SIG-M5 treated with dmso at 0.1 percent for 504 hours (cell line): ENCODE data around the gene USP12.
"Not testable (repeated sequence)": the region's sequence is repeated elsewhere in the genome, so short reads cannot be mapped to it uniquely, and the experiment has no call there.

Experiments used
- DNase-seq: peaks from one replicate; lab custom pipeline; 2025; ENCODE audit not compliant: unreplicated experiment; lab: John Stamatoyannopoulos, UW

USP12 gene

DNA sequence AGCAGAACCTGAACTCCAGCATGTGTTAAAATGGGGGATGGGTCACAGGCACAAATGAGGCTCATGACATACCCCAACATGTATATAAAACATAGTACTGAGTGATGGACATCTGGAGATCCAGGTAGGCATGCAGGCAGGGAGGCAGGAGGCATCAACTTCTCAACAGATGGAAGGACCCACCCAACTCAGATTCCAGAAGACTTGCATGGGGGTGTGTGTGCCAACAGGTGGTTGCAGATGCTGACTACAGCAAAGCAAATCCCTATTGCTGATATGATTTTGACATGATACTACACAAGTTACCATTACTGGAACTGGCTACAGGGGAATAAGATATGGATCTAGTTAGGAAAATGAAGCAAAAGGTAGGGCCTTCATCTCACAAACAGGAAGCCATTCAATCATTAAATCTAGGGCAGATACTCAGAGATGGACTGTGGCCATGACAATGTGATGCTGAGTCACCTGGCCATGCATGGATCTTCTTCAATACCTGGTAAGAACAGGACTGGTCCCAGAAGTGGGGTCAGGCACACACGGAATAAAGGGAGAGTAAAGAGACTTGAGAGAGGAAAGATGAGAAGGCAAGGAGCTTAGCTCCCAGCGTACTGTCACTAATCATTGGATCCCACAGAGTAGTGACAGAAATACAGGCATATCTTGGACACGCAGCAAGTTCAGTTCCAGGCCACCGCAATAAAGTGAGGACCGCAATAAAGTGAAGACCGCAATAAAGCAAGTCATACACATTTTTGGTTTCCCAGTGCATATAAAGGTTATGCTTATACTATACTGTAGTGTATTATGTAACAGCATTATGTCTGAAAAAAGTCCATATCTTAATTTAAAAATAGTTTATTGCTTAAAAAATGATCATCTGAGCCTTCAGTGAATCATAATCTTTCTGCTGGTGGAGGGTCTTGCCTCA, 91.3 kb downstream of the USP12 start:
- DNase-seq, result no peak

DNA sequence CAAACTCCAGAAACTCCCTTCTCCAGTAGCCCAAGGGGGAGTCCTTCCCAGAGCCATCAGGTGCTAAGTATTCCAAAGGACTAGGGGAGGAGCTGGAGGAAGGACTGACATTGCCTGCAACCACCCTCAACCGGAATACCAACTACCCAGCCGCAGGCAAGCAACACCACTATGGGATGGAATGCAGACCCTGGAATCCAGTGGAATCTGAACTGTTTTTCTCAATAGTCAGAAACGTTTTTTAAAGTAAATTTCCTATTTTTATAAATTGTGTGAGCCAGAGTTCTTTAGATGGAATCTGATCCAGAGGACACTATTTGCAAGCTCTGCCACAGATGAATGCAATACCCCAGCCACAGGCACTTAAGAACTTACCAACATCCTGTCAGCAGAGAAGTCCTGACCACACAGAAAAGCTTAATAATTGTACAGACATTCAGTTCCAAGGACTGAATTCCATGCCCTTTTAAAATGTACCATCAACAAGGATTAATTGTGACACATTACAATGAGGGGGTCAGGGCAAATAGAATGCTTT, 92.1 kb downstream of the USP12 start:
- no peak for DNase-seq

DNA sequence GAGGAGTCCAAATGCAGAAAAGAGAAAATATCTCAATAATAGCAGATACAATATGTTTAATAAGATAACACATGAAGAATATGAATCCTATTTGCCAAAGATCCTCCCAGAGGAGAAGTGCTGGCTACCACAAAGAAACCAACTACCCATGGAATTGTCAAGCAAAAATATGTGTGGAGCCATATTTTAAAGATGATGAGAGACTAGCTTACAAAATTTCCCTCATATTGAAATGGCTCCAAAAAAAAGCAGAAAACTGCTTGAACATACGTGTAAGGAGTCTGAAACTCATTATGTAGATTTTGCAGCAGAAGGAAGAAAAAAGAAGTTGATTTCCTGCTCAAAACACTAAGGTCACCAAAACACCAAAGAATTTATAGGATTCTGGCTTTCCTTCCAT, 94.2 kb downstream of the USP12 start:
- no peak for DNase-seq

DNA sequence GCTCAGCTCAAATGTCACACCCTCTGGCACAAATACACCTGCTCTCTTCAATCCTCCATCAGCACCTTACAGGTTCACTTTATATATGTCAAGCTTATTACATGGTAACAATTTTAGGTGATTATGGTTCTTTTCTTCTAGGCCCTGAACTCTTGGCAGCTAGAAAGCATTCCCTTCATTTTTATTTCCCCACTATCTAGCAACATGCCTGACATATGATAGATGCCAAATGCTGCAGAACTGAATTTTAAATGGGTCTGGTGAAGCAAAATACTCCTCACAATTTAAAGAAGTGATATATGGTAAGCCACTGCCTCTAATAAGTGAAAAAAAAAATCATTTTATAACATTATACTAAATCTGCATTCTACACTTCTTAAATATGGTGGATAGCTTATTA, 95.2 kb downstream of the USP12 start:
- no peak for DNase-seq

DNA sequence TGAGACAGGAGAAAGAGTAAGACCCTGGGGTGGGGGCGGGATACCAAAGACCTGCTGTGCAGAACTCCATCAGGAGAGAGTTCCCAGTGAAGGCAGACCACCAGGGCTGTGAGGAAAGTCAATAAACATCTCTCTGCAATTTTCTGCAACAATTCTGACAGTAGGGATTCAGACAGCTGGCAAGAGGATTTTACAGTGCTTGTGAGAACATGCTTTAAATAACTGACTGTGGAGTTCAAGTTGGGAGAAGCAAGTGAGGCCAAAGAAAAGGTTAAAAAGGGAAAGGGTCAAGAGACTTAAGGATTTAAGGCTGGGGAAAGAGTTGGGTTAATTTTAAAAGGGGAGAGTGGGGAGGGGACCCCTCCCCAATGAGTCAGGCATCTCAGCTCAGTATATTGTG, 98.4 kb downstream of the USP12 start:
- DNase-seq, result no peak

DNA sequence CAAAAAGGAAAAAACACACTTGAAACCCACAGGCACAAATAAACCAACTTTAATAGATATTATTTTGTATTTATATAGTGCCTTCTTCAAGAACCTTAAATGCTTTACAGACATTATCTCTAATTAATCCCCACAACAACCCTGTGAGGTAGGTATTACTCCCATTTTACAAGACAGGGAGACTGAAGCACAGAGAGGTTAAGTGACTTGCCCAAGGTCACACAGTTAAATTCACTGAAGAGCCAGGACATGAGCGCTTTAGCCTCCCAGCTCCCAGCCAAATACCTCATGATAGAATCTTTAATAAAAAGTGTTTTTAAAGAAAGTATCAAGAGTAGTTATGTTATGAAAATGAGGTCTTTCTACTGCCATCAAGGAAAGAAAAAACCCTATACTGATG, 105.5 kb downstream of the USP12 start:
- DNase-seq, result not testable (repeated sequence)

DNA sequence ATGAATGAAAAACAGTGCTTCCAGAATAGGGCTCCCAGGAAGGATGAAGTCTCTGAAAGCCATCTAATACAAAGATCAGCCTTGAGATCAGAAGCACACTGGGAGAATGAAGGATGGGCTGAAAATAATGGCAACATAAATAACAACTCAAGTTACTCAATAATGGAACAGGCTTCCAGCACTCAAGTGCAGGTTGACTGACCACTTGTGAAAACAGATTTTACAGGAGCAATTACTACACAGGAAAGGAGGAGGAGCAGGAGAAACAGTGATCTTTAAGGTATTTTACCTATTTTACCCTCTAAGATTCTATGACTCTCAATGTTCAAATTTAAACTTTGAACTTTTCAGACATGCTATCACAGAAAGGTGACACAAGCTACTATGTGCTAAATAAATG, 106.0 kb downstream of the USP12 start:
- DNase-seq, result no peak

DNA sequence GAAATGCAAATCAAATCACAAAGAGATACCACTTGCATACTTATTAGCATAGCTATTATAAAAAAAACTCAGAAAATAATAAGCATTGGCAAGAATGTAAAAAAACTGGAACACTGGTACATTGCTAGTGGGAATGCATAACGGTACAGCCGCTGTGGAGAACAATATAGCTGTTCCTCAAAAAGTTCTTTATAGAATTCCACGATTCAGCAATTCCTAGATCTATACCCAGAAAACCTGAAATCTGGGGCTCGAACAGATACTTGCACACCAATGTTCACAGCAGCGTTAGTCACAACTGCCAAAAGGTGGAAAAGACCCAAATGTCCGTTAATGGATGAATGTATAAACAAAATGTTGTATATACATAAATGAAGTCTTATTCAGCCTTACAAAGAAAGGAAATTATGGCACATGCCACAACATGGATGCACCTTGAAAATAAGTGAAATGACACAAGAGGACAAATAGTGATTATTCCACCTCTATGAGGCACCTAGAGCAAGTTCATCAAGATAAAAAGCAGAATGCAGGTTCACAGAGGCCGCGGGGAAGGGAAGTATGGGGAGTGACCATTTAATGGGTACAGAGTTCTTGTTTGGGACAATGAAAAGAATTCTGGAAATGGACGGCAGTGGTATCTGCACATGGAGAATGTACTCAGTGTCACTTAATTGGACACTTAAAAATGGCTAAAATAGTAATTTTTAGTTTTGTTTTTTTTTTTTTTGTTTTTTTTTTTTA, 107.2 kb downstream of the USP12 start:
- no peak for DNase-seq

DNA sequence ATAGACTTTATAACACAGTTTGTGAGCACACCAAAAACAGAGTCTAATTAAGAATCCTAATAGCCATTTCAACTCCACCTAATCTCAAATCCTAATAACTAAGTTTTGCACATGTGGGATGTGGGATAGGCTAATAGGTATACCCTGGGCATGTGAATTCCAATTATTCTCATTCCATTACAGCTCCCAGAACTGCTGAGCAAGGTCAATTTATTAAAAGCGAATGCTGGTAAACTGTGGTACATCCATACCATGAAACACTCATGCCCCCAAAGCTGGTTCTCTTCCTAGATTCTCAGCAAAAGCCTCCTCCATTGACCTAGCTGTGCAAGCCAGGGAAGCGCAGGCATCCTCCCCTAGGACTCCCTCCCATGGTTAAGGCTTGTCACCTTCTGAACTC, 113.8 kb downstream of the USP12 start:
- no peak for DNase-seq

DNA sequence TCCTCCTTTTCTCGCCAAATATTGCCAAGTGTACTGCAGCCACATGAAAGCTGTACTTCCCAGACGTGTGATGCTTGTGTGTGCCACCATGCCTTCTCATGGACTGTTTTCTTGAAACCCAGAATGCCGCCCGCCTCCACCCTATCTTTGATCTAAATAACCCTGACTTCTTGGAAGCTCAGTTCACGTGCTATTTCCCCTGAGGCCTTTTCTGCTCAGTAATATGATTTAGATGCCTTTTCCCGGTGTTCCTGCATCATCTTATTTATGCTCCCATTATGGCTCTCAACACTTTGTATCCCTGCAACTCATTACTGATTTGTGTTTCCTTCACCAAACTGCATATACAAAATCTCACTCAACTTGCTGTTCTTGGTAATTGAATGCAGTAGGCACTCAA, 116.1 kb downstream of the USP12 start:
- DNase-seq, result no peak

DNA sequence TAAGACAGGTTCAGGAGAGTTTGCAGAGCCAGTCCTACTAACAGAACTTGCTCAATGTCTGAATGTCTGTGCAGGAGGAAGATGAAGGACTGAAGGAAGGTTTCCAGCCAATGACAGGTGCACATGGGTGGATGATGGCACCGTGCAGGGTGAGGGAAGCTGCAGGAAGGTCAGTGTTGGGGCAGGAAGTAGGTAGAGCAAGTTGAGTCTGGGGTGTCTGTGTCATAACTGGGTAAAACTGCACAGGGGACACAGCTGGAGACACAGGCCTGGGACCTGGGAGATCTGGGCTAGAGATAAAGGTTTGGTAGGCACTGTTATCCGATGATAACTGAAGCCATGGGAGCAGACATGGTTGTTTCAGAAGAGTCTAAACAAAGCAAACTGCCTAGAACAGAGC, 116.9 kb downstream of the USP12 start:
- DNase-seq, result no peak

DNA sequence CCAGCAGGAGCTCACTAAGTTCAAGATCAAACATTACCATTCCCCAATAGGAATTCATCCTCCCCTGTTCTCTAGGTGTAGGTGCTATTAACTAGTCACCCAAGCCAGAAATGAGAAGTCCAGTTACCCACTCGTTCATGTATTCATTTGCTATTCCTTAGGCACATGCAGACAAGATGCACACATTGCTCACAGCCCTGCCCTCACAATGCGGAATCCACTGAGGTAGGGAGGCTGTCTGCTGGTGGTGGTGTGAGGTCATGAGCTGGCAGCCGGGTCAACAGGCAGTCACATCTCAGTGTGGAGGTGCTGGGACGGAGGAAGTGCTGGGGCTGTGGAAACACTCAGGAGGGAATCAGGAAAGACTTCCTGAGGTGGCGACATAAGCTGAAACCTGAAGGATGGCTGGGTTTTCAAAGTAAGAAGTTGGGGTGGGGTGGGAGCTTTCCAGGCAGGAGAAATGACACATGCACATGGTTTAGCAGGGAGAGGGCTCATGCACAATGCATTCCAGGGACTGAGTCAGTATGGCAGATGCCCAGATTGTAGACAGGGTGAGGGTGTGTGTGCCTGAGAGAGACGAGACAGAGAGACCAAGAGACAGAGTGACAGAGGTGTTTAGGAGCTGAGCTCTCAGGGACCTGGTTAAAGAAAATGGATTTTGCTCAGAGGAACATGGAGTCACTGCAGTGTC, 117.6 kb downstream of the USP12 start:
- DNase-seq, result no peak

DNA sequence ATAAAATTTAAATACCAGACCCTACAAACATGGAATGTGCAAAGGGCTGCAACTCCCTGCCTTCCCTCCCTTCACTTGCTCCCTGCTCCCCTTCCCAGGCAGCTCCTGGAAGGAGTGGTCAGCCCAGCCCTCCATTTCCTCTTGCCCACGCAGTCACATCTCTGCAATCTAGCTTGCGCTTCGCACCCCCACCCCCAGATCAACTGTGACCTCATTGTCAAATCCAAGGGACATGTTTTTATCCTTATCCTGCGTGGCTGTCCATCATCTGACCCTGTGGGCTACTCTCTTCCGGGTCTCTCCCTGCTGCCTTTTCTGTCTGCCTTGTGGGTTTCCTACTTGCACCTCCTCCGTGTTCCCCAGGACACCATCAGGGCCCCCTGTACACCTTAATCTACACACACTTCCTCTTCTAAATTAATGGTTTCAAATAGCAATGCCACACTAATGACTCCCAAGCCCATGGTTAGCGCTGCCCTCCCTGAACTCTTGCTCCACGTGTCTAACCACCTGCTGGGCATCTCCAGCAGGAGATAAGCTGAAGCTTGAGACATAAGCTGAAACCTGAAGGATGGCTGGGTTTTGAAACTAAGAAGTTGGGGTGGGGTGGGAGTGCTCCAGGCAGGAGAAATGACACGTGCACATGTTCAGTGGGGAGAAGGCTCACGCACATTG, 118.3 kb downstream of the USP12 start:
- DNase-seq, result no peak

DNA sequence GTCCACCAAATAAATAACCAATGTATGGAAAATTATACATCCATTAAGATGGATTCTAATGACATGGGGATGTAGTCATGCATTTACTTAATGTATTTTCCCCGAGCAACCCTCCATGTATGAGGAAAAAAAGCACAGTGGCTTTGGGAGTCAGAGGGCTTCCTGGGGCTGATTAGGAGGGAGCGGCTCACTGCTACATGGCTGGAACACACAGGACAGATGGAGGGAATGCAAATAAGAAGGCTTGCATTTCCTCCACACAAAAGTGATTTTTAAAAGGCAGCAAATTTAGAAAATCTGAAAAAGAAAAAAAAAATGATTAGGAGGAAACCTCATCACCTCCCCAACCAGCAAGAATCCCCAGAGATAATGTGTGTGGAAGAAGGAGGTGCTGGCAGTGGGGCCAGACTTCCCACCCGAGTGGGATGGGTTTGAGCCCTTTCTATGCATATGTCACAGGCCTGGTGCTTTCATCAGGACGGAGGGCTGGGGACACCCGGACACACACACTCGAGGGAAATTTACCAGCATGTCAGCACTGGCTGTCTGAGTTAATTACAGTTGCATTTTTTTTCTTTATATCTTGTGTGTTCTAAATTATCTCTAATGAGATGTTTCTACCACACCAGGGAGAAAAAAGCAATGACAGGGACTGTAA, 118.9 kb downstream of the USP12 start:
- DNase-seq, result no peak

DNA sequence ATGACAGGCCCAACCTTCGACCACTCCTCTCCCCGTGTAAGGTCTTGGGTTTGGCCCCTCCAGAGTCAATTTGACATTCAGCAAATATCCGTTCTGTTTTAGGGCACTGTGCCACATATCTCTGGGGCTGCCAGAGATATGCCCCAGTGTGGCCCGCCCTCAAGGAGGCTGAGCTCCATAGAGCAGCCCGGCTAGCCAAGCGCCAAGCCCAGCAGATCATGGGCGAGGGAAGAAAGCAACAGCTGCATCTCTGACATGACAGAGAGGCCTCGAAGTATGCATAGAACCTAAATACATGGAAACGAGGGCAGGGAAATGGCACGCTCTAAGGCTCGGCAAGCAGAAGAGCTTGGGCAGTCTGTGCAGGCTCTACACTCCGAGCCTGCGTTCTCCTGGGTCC, 124.5 kb downstream of the USP12 start:
- no peak for DNase-seq

DNA sequence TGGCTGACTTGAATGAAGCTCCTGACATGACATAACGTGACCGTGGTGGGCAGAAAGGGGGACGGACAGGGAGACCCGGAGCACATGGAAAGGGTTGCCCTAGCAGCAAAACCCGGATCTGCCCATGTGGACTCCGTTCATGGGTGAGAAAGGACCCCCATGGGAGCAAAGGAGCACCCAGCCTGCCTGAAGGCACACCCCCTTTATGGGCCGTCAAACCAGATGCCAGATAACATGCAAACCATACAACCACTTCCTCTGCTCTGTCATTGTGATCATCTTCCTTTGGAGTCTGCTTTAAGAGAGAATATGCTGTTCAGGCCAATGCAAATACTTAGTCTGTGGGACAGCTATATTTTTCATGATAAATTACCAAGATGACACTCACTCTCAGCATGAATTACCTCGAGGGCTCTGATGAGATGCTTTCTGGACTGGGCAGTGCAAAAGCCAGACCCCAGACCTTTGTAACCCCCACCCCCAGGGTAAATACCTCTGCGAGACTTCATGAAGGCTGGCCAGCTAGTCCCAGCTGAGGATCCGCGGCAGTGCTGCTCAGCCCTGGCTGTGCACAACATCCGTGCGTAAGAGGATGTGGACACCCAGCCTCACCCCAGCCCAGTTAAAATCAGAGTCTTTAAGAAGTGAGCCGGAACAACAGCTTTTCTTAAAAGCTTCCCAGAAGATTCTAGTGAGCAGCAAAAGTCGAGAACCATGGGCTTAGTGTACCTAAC, 126.6 kb downstream of the USP12 start:
- DNase-seq, result no peak

DNA sequence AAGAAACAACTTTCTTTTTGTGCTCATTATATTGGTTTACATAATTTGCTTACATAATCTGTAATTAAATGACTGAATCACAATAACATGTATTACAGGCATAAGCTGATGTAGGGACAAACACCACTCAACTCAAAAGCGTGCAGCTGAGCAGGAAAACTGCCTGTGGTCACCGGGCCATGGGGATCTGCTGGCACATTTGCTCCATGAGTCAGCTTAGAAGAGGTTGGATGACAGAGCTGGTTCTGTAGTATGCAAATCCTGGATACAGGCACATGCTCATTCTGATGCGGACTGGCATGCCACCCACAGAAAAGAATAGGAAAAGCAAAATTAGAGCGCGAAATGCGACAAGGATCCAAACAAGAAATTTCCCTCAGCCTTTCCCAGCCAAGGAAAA, 128.6 kb downstream of the USP12 start:
- peak; percentile 53 for DNase-seq

DNA sequence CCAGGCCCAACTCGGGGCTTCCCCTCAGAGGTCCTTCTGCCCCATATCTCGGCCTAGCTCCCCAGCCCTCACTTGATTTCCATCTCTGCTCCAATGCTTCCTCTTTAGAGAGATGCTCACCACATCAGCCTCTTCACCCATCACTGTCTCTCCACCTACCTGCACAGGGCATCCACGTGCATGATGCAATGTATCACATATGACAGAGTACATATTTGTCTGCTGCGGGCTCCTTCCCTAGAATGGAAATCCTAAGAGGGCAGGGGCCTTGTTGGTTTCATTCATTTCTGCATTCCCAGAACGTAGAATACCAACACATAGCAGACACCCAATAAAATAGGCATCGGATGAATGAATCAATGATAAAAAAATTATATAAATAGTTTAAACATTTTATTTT, 130.3 kb downstream of the USP12 start:
- DNase-seq, result no peak

DNA sequence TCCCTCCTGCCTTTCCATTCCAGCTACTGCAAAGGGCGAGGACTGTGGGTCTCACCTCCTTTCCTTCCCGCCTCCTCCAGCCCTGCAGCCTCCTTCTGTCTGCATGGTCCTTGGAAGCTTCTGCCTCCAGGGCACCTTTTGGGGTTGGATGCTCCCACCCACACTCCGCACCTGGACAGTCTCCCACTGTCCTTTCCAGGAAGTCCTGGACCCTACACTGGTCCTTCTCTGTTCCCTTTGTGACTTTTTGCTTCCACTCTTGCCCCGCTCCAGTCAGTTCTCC, 130.8 kb downstream of the USP12 start:
- DNase-seq, result no peak

DNA sequence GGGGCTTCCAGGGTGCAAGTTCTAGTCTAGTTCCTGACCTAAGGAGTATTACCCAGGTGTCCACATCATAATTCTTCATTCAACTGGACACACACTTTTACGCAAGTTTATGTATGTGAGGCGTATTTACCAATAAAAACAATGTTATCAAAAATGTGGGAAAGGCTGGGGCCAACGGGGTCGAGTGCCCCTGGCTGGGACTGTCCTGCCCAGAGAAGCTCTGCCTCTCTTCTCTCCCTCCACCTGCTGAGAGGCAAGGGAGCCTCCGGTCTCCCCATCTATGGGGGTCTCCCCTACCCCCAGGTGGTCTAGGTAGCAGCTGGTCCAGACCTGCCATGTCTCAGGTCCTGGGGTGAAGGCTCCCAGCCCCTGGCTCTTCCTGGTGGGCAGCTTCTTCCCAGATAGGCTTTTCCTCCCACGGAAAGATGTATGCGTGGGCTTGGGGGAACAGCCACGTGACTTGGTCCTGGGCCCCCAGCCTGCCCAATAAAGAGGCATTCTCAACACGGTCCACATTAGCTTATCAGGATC, 132.4 kb downstream of the USP12 start:
- no peak for DNase-seq
